AG04450 (cell line): ENCODE results near the gene ARL15. TPM values are rescaled to one million over a fixed set of nuclear protein-coding genes. Genes with fewer than 3 reads are reported as not detected.

Source experiments
- CTCF ChIA-PET: fragments of 300-600, 350-600 bp; formaldehyde crosslinking; extraction: SDS; loops from one replicate; lab custom pipeline; 2022; ENCODE audit warnings: antibody characterized with exemption, inconsistent platforms; lab: Charles Lee
- POLR2A ChIA-PET: fragments of 350-600 bp; formaldehyde crosslinking; extraction: SDS; loops from one replicate; lab custom pipeline; 2021; ENCODE audit warnings: antibody characterized with exemption, inconsistent platforms; lab: Yijun Ruan, JAX
- DNase-seq: peaks from one replicate; pipeline ENCODE4 v3.0.0-alpha.2; 2011; ENCODE audit warnings: low read depth, low spot score
- H3K27ac ChIP-seq: one replicate; pipeline ENCODE4 v1.5.1; 2012; ENCODE audit warnings: low read depth, low read length, control low read depth
- H3K27me3 ChIP-seq: one replicate; pipeline ENCODE4 v1.6.0; 2012; ENCODE audit warnings: low read length; ENCODE audit not compliant: control insufficient read depth, insufficient read depth
- H3K4me3 ChIP-seq: 2 replicates; pipeline ENCODE4 v1.5.1; 2011; ENCODE audit warnings: mild to moderate bottlenecking, low read depth, low read length, control low read depth
- H3K9me3 ChIP-seq: 2 replicates; pipeline ENCODE4 v1.5.1; 2012; ENCODE audit warnings: low read length; ENCODE audit not compliant: control insufficient read depth, insufficient read depth
- CTCF ChIP-seq: IDR thresholded peaks from 2 replicates; pipeline ENCODE4 v1.5.1; 2011; ENCODE audit warnings: low read depth, low read length, control low read depth, inconsistent platforms
- polyA plus RNA-seq: library from polyadenylated mRNA; depleted of rRNA; stranded (reverse); fragments of >200 nt; gene quantifications from 2 replicates; pipeline ENCODE4 v1.2.3, GENCODE V29; 2011

The ARL15 gene
- polyA plus RNA-seq, 1 experiment = 16.0 TPM

DNA sequence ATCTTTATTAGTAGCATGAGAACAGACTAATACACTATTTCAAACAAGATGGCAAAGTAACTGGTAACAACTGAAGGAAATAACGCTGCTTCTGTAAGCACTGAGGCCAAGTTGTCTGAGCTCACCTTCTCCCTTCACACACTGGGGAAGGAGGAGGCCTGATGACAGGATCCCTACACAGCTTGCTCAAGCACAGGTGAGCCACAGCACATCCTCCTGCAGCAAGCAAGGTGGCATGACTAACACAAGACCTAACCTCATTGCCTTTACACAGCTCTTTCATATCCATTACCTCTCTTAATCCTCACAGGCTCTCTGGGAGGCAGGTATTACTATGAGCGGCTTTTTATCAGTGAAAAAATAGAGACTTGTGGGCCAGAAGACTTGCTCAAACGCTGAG is 83.3 kb downstream of the ARL15 start:
- no peaks in the 10 kb centered on the region for H3K27me3 ChIP-seq
- no peak overlapping the region for H3K27ac ChIP-seq
- no peak for TF ChIP-seq CTCF
- ChIA-PET POLR2A (no interaction called here), CTCF (interaction anchor here (1.7 kb wide), 1 partner anchor 14 kb away, joined by 6 read pairs; no protein-coding TSS in a partner anchor)
- no peaks in the 10 kb centered on the region for H3K9me3 ChIP-seq
- H3K4me3 ChIP-seq = no peak overlapping the region
- DNase-seq = no peak

DNA sequence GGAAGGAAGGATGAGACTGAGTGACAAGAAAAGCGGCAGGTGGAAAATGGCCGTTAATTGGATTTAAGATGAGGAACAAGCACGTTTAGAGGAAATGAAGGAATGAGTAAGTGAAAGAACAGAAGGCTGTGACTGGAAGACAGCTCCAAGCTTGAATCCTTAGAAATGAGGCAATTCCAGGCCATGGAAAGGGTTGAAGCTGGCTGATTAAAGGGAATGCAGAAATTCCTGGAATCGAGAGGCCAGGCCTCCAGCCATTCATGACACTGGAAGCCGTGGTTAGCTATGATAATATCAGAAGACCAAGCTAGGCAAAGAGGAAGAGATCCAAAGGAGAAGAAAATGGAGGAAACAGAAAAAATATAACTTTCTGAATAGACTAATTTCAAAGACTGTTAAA is 84.2 kb downstream of the ARL15 start:
- no peak for DNase-seq
- ChIA-PET POLR2A (interaction anchor here (0.6 kb wide), 1 partner anchor 613 kb away, joined by 5 read pairs; no protein-coding TSS in a partner anchor), CTCF (interaction anchor here (1.0 to 1.1 kb wide), 2 partner anchors 9 to 964 kb away, joined by 3 to 4 read pairs; no protein-coding TSS in a partner anchor)
- no peaks in the 10 kb centered on the region for H3K9me3 ChIP-seq
- H3K27me3 ChIP-seq = no peaks in the 10 kb centered on the region
- H3K27ac ChIP-seq = no peak overlapping the region
- no peak overlapping the region for H3K4me3 ChIP-seq
- no peak for TF ChIP-seq CTCF

DNA sequence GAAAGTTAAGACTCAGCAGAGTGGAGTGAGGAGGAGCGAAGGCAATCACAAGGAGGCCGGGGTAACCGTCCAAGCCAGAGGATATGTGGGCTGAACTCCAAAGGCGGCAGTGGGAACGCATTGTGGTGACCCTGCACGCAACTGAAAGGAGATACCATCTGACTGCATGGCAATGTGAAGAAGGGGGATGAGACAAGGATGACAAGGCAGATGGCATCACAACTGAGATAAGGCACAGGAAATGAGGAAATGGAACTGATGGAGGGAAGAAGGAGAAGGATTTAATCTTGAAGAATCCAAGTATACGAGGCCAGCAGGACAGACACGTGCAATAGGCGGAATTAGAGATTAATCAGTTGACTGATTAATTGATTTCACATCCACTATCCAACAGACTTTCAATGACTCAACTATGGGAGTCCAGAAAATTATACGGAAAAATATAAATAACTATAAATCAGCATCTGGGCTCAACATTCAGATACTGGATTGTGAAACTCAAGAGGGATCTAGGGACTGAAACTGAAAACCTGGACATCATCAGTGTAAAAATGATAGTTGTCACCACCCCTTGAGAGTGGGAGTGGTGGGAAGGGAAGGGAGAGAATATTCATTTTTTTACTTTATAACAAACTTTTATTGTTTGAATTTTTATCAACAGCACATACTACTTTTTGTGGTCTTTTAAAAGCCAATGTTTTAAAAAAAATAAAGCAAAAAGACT is 86.1 kb downstream of the ARL15 start:
- no peaks in the 10 kb centered on the region for H3K9me3 ChIP-seq
- no peak overlapping the region for H3K4me3 ChIP-seq
- H3K27me3 ChIP-seq = no peaks in the 10 kb centered on the region
- TF ChIP-seq CTCF = no peak
- ChIA-PET POLR2A (no interaction called here), CTCF (interaction anchor here (0.8 kb wide), 1 partner anchor 10 kb away, joined by 4 read pairs; no protein-coding TSS in a partner anchor)
- no peak overlapping the region for H3K27ac ChIP-seq
- no peak for DNase-seq

- ChIA-PET POLR2A (no interaction called here), CTCF (interaction anchor here (0.6 to 1.7 kb wide), 3 partner anchors 12 to 1051 kb away, joined by 3 to 7 read pairs (median 4); no protein-coding TSS in a partner anchor)
- no peak for DNase-seq
- Histone ChIP-seq H3K9me3 (no peaks in the 10 kb centered on the region), H3K27ac (no peak overlapping the region), H3K4me3 (no peak overlapping the region), H3K27me3 (no peaks in the 10 kb centered on the region)
- TF ChIP-seq CTCF = no peak
Observed at GRCh38 chr5:54222336-54222735, 88.0 kb downstream of the ARL15 start.

DNA sequence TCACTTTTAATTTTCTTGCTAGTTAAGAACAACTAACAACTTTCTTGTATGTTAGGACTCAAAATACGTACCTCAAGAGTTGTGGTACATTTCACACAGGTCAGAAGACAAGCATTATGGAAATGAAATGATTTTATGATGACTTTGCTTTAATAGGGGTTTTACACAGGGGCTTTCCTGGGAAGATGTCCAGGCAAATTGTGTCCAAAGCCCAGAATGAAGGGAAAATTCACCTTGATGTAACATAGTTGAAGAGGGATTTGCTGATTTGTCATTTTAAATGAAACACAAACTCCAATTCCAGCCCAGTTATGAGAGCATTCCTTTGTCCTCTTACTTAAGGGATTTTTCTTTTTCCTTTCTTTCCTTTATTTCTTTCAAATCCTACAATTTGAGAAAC is 89.2 kb downstream of the ARL15 start:
- H3K27me3 ChIP-seq = no peaks in the 10 kb centered on the region
- H3K4me3 ChIP-seq = no peak overlapping the region
- ChIA-PET POLR2A (interaction anchor here (0.6 kb wide), 1 partner anchor 439 kb away, joined by 3 read pairs; no protein-coding TSS in a partner anchor), CTCF (interaction anchor here (0.6 kb wide), 1 partner anchor 149 kb away, joined by 5 read pairs; no protein-coding TSS in a partner anchor)
- H3K27ac ChIP-seq = no peak overlapping the region
- H3K9me3 ChIP-seq = no peaks in the 10 kb centered on the region
- DNase-seq = no peak
- TF ChIP-seq CTCF = no peak
